Glomerular visceral epithelial cell (primary cell): ENCODE data around the gene PAQR9.

Experiments
- DNase-seq: peaks from one replicate; pipeline ENCODE4 v3.0.0-alpha.2; 2016; ENCODE audit errors: extremely low spot score

The PAQR9 gene

GRCh38 chr3:142951794-142952193 is 11.7 kb downstream of the PAQR9 start:
- no peak for DNase-seq

GRCh38 chr3:142950972-142951371 is 12.5 kb downstream of the PAQR9 start:
- no peak for DNase-seq

- peak; percentile 13 for DNase-seq
Observed at GRCh38 chr3:142947799-142948575, 15.5 kb downstream of the PAQR9 start.

- DNase-seq: no peak
Observed at GRCh38 chr3:142947352-142947751, 16.1 kb downstream of the PAQR9 start.

- DNase-seq: no peak
Observed at GRCh38 chr3:142946861-142947260, 16.6 kb downstream of the PAQR9 start.

- DNase-seq: no peak
Observed at GRCh38 chr3:142945023-142945422, 18.5 kb downstream of the PAQR9 start.

- no peak for DNase-seq
Observed at GRCh38 chr3:142944342-142944741, 19.1 kb downstream of the PAQR9 start.

GRCh38 chr3:142943870-142944269 is 19.6 kb downstream of the PAQR9 start:
- DNase-seq: no peak

GRCh38 chr3:142943349-142943748 is 20.1 kb downstream of the PAQR9 start:
- DNase-seq: no peak

- no peak for DNase-seq
Observed at GRCh38 chr3:142941373-142942123, 21.9 kb downstream of the PAQR9 start.

GRCh38 chr3:142940472-142940871 is 23.0 kb downstream of the PAQR9 start:
- no peak for DNase-seq

GRCh38 chr3:142940000-142940399 is 23.5 kb downstream of the PAQR9 start:
- no peak for DNase-seq

- DNase-seq: no peak
Observed at GRCh38 chr3:142935963-142936362, 27.5 kb downstream of the PAQR9 start.

- DNase-seq: no peak
Observed at GRCh38 chr3:142934887-142935269, 28.6 kb downstream of the PAQR9 start.

GRCh38 chr3:142934128-142934886 is 29.2 kb downstream of the PAQR9 start:
- no peak for DNase-seq

- no peak for DNase-seq
Observed at GRCh38 chr3:142931222-142931621, 32.3 kb downstream of the PAQR9 start.

GRCh38 chr3:142930463-142930862 is 33.0 kb downstream of the PAQR9 start:
- DNase-seq: no peak

- DNase-seq: no peak
Observed at GRCh38 chr3:142929890-142930289, 33.6 kb downstream of the PAQR9 start.

- DNase-seq: peak; percentile 62
Observed at GRCh38 chr3:142929109-142929508, 34.4 kb downstream of the PAQR9 start.

GRCh38 chr3:142926368-142926944 is 37.0 kb downstream of the PAQR9 start:
- DNase-seq: no peak

- no peak for DNase-seq
Observed at GRCh38 chr3:142925140-142925539, 38.3 kb downstream of the PAQR9 start.

GRCh38 chr3:142923694-142924093 is 39.8 kb downstream of the PAQR9 start:
- DNase-seq: no peak
